Retinal pigment epithelial cell (primary cell): ENCODE results near the gene IREB2.
A peak's percentile ranks its signal among the peaks of the same experiment; 100 is the strongest.
"Not testable (repeated sequence)": the region's sequence is repeated elsewhere in the genome, so short reads cannot be mapped to it uniquely, and the experiment has no call there.

Experiments used
- DNase-seq: peaks from one replicate; pipeline ENCODE4 v3.0.0-alpha.2; 2010; ENCODE audit warnings: low read depth
- H3K4me3 ChIP-seq: 2 replicates; pipeline ENCODE4 v1.5.1; 2011; ENCODE audit warnings: mild to moderate bottlenecking, low read length, control low read depth, moderate library complexity
- CTCF ChIP-seq: conservative IDR thresholded peaks from 2 replicates; pipeline ENCODE4 v1.5.1; 2011; ENCODE audit warnings: low read depth, low read length, control low read depth, inconsistent platforms

IREB2 gene

GRCh38 chr15:78432664-78433063 is 5.4 kb upstream of the IREB2 start:
- no peak overlapping the region for H3K4me3 ChIP-seq
- no peak for TF ChIP-seq CTCF
- no peak for DNase-seq

DNA sequence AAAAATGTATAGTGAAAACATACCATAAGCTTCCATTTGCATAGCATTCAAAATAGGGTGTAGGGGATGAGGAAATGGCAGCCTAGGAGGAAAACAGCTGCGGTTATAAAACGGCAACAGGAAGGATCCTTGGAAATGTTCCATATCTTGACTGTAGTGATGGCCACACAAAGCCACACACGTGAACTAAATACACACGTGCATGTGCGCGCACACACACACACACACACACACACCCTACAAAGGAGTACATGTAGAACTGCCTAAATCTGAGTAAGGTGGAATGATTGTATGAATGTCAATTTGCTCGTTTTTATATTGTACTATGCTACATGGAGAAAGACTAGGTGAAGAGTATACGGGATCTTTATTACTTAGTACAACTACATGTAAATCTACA is 3.9 kb upstream of the IREB2 start:
- DNase-seq: no peak
- H3K4me3 ChIP-seq: no peak overlapping the region
- no peak for TF ChIP-seq CTCF

DNA sequence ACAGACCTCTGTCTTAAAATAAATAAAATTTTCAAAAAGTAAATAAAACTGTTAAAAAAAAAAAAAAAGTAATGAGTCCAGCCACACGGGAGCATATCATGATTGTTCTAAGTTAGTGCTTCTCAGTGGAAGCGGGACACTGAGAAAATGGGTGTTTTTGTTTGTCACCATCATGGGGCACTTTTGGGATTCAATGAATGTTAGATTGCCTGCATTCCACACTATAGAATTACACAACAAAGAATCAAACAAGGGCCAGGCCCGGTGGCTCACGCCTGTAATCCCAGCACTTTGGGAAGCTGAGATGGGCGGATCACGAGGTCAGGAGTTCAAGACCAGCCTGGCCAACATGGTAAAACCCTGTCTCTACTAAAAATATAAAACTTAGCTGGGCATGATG is 3.3 kb upstream of the IREB2 start:
- H3K4me3 ChIP-seq, DNase-seq: not testable (repeated sequence)

GRCh38 chr15:78437107-78437761 is 782 bp upstream of the IREB2 start:
- no peak for TF ChIP-seq CTCF
- DNase-seq: no peak
- peak overlapping the region; percentile 93 for H3K4me3 ChIP-seq

DNA sequence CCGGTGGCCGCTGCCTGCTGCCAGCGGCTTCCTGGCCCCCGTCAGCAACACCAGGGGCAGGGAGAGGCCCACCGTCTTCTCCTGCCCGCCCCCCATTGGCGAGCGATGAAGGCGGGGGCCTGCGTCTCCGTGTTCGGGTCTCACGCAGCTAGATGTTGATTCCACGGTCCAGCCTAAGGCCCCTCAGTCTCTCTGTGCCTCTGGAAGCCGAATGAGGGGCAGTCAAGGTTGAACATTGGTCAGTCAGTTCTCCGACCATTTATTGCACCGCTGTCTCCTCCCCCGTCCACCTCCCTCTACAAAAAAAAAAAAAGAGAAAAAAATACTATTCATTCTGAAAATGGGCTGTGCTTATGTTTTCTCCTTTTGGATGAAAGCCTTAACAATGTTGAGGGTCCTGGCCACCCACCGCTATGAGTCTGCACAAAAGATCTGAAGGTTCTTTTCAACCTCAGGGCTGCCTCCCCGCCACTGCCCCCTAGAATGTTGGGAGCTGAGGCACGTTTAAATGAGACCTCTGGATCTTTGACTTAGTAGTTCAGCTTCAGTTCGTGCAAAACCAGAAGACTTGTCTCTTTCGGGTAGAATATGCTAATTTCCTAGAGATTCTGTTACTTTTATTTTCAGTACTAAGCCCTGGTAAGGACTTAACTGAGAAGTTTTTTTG is 736 bp downstream of the IREB2 start:
- H3K4me3 ChIP-seq: peak overlapping the region; percentile 93
- TF ChIP-seq CTCF: peak; percentile 48
- no peak for DNase-seq

- DNase-seq: no peak
- no peak overlapping the region for H3K4me3 ChIP-seq
- no peak for TF ChIP-seq CTCF
These were observed 2.7 kb downstream of the IREB2 start for GRCh38 chr15:78440375-78441373.

GRCh38 chr15:78444255-78444654 is 6.2 kb downstream of the IREB2 start:
- no peak for DNase-seq
- TF ChIP-seq CTCF: no peak
- no peak overlapping the region for H3K4me3 ChIP-seq
